Neural crest cell (in vitro differentiated cells): Measurements from ENCODE around the gene ASCC3. TPM values are rescaled to one million over a fixed set of nuclear protein-coding genes. Genes with fewer than 3 reads are reported as not detected.

Source experiments
- DNase-seq: peaks from one replicate; pipeline ENCODE4 v3.0.0; 2021; ENCODE audit warnings: low read depth, mixed read lengths, low spot score
- H3K27ac Mint-ChIP-seq: one replicate; pipeline ENCODE4 v1.8.0; 2021; ENCODE audit warnings: mild to moderate bottlenecking, mixed read lengths; ENCODE audit not compliant: unreplicated experiment
- H3K27me3 Mint-ChIP-seq: 2 replicates; pipeline ENCODE4 v1.8.0; 2021; ENCODE audit warnings: low read depth, mild to moderate bottlenecking, mixed read lengths
- H3K36me3 Mint-ChIP-seq: 2 replicates; pipeline ENCODE4 v1.8.0; 2021; ENCODE audit warnings: low read depth, mild to moderate bottlenecking, mixed read lengths
- H3K4me1 Mint-ChIP-seq: 2 replicates; pipeline ENCODE4 v1.8.0; 2021; ENCODE audit warnings: mixed read lengths
- H3K4me3 Mint-ChIP-seq: one replicate; pipeline ENCODE4 v1.8.0; 2021; ENCODE audit warnings: mild to moderate bottlenecking, mixed read lengths
- H3K9me3 Mint-ChIP-seq: 2 replicates; pipeline ENCODE4 v1.8.0; 2021; ENCODE audit warnings: mixed read lengths
- total RNA-seq: library from RNA; stranded (reverse); gene quantifications from 2 replicates; pipeline ENCODE4 v1.2.1, GENCODE V29; 2021
- TF ChIP-seq, protein P1 (sequence below): fragments of 200-600 bp; sonication (generic); conservative IDR thresholded peaks from 2 replicates; pipeline ENCODE4 v1.5.0; 2021; ENCODE audit warnings: antibody characterized with exemption, mild to moderate bottlenecking

The ASCC3 gene
- total RNA-seq, 1 donor from 2014 or later = 31.4 TPM

DNA sequence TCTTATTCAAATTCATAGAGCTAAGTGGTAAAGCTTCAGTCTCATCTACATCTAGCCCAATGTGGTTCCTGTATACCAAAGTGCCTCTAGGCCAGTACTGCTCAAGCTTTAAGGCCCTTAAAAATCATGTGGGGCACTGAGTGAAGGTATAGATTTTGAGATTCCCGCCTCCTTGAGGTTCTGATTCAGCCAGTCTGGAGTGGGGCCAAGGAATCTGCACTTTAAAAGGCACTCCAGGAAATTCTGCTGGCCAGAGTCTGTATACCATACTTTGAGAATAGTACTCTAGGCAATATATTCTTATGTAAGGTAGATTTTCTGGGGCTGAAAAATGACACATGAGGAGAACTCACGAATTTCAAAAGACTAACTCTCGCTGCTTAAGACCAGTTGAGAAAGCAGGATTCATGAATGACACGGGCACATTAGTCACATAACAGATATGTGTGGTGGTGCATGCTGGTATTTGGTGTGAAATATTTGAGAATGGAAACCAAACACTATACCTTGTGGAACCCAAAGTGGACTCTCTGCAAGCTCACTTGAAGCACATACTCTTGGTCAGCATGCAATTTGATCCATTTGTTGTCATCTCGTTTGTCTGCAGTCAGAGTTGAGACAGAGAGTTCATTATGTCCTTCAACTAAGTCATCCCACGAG lies 368.8 kb downstream of the ASCC3 start:
- no peak overlapping the region for H3K27ac Mint-ChIP-seq
- peaks cover 15% of the 10 kb centered on the region for H3K36me3 Mint-ChIP-seq
- TF ChIP-seq, protein P1, sequence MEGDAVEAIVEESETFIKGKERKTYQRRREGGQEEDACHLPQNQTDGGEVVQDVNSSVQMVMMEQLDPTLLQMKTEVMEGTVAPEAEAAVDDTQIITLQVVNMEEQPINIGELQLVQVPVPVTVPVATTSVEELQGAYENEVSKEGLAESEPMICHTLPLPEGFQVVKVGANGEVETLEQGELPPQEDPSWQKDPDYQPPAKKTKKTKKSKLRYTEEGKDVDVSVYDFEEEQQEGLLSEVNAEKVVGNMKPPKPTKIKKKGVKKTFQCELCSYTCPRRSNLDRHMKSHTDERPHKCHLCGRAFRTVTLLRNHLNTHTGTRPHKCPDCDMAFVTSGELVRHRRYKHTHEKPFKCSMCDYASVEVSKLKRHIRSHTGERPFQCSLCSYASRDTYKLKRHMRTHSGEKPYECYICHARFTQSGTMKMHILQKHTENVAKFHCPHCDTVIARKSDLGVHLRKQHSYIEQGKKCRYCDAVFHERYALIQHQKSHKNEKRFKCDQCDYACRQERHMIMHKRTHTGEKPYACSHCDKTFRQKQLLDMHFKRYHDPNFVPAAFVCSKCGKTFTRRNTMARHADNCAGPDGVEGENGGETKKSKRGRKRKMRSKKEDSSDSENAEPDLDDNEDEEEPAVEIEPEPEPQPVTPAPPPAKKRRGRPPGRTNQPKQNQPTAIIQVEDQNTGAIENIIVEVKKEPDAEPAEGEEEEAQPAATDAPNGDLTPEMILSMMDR = no peak
- no peak for DNase-seq
- no peaks in the 10 kb centered on the region for H3K27me3 Mint-ChIP-seq
- no peak overlapping the region for H3K4me3 Mint-ChIP-seq
- no peaks in the 10 kb centered on the region for H3K4me1 Mint-ChIP-seq
- peaks cover 3% of the 10 kb centered on the region for H3K9me3 Mint-ChIP-seq

GRCh38 chr6:100509101-100509500 lies 372.0 kb downstream of the ASCC3 start:
- no peak overlapping the region for H3K4me3 Mint-ChIP-seq
- DNase-seq = no peak

DNA sequence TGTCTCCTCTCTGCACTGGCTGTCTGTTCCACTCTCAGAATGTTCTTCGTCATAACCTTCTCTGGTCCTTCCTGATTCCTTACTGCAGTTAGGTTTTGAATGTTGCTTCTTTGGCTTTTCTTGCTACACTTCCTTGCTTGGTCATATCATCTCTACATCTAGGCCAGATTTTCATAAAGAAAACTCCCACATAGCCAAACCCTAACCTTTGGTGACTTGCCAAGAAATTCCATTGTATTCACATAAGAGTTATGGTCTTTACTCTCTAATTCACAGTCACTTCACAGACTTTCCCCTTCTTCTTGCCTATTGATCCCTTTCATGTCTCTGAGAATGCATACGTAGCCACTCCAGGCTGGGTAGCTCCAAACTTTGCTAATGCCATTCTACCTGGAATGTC lies 374.5 kb downstream of the ASCC3 start:
- Mint-ChIP-seq H3K4me1 (no peaks in the 10 kb centered on the region), H3K9me3 (peaks cover 3% of the 10 kb centered on the region), H3K27ac (no peak overlapping the region), H3K36me3 (peaks cover 10% of the 10 kb centered on the region), H3K27me3 (no peaks in the 10 kb centered on the region), H3K4me3 (no peak overlapping the region)
- TF ChIP-seq, protein P1 = no peak
- DNase-seq = no peak

More at GRCh38 chr6:100509101-100509500, 372.0 kb downstream of the ASCC3 start:
- H3K36me3 Mint-ChIP-seq = peaks cover 15% of the 10 kb centered on the region
- TF ChIP-seq, protein P1 = no peak
- H3K27ac Mint-ChIP-seq = no peak overlapping the region
- no peaks in the 10 kb centered on the region for H3K27me3 Mint-ChIP-seq
- peaks cover 3% of the 10 kb centered on the region for H3K9me3 Mint-ChIP-seq
- no peaks in the 10 kb centered on the region for H3K4me1 Mint-ChIP-seq

DNA sequence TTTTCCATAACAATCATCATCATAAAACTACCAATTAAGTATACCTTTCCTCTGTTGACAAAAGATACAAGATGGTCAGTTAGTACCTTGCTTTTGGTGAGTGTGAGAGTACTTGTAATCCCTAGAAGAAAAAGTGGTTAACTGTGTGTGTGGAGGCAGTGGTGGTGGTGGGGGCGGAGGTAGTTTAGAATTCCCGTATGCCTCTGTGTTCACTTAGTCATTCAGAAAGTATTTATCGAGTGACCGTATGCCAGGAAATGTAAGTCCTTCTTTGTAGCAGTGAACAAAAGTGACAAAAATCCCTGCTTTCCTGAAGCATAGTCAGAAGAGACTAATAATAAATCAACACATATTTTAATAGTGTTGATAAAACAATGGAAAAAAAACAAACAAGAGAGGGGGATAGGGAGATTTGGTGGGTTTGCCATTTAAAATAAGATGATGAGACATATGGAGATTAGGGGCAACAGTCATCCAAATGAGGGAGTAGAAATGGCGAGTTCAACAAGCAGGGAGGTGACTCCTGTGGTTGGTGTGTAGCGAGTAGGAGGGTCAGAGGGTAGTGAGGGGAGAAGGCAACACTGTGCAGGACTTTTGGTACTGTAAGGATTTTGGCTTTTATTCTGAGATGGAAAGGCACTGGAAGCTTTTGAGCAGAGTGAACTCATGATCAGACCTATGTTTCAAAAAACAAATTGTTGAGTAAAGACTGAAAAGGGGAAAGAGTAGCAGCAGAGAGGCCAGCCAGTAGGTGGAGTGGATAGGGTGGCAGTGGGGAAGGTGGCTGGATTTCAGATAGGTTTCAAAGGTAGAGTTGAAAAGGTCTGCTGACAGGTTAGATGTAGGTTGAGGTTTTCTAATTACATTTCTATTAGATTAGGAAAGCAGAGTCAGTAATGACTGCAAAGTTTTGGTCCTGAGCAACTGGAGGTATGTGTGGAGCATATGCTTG lies 376.1 kb downstream of the ASCC3 start:
- TF ChIP-seq, protein P1 = no peak
- no peak for DNase-seq
- Mint-ChIP-seq H3K36me3 (peaks cover 4% of the 10 kb centered on the region), H3K27ac (no peak overlapping the region), H3K4me3 (no peak overlapping the region), H3K9me3 (no peaks in the 10 kb centered on the region), H3K4me1 (no peaks in the 10 kb centered on the region), H3K27me3 (no peaks in the 10 kb centered on the region)

DNA sequence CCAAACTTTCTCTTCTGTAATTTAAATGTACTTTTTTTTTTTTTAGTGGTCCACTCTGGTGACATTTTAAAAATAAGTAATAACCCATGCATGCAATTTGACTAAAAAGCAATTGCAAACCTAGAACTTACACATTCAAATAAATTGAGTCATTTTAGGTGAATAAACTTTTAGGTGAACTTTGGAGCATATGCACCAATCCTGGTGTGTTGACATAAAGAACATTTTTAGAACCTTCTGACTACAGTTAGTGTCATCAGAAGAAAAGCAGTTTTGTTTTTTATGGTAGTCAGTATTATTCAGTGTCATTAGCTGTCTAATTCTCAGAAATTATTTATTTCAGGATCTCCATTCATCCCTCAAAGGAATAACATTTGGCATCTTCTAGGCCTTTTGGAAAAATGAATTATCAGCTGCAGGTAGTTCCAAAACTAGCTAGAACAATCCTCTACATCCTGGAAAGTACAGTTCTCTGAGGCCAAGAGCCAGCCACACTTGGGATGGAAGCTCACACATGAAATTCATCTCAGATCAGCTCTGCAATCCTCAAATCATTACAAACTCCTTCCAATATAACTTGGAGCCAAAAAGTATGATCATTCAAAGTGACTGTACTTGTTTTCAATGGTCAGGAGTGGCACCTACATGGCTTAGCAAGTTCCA lies 378.0 kb downstream of the ASCC3 start:
- Mint-ChIP-seq H3K36me3 (peaks cover under 1% of the 10 kb centered on the region), H3K4me3 (no peak overlapping the region), H3K4me1 (no peaks in the 10 kb centered on the region), H3K27me3 (no peaks in the 10 kb centered on the region), H3K9me3 (peaks cover under 1% of the 10 kb centered on the region), H3K27ac (no peak overlapping the region)
- TF ChIP-seq, protein P1 = no peak
- DNase-seq = no peak
